ENCODE data around the gene ANKRD65.
A peak's percentile ranks its signal among the peaks of the same experiment; 100 is the strongest.
"Not testable (repeated sequence)": the region's sequence is repeated elsewhere in the genome, so short reads cannot be mapped to it uniquely, and the experiment has no call there.

The ANKRD65 gene

DNA sequence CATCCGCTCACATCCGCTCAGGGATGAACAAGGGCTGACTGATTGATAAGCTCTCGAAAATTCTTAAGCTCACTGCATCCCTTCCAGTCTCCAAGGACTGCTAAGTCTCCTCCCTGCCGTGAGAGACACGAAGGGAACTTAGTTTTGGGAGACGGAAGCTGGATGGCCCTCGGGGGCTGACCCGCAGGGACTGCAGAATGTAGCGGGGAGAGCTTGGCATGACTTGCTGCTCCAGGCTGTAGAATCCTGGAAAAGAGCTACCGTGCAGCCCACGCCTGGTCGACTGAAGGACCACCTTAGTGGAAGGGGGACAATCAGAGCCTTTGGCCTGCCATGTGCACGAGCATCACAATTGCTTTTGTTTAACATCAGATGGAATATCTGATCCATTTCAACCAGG lies 5.3 kb downstream of the ANKRD65 start:
- no peak for DNase-seq (ENCODE audit: low read depth, low spot score)
- Histone ChIP-seq H3K9me3 (ENCODE audit: low read depth, low read length) (no peaks in the 10 kb centered on the region), H3K4me3 (no peak overlapping the region), H3K27ac (no peak overlapping the region), H3K36me3 (ENCODE audit: insufficient read depth, low read length) (no peaks in the 10 kb centered on the region), H3K9ac (ENCODE audit: insufficient read length) (no peak overlapping the region)
- no peak for TF ChIP-seq FOXP2 (optimal IDR thresholded peaks at IDR 0.05; ENCODE audit: control extremely low read depth, extremely low read length, insufficient read depth)
- TF ChIP-seq POLR2AphosphoS5 (IDR thresholded peaks at IDR 0.05; ENCODE audit: borderline replicate concordance, low read depth, low read length) = no peak
- no peak for TF ChIP-seq EZH2 (IDR thresholded peaks at IDR 0.05)

DNA sequence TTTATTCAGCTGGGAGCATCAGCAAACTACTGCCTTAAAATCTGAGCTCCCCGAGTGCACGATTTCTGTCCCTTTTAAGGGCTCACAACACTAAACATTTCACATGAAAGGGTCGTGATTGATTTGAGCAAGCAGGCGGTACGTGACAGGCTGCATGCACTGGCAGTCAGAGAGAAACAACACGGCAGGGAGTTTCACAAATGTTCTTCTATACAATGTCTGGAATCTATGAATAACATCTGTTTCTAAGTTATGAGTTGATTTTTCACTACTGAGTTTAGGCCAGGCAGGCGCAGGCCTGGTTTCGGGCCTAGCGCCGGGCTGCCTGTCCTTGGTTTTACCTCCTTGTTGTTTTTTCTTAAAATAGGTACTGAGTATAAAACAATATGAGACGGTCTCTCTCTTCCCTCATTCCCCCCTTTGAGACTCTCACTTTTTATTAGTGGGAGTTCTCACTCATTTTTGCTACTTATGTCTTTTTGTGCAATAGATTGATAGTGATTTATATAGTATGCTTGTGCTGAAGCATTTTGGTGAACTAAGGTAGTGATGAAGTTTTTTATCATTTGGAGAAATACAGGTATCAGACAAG lies 8.7 kb downstream of the ANKRD65 start:
- H3K9me3 ChIP-seq (ENCODE audit: low read depth, low read length); H3K27ac ChIP-seq; DNase-seq (ENCODE audit: low read depth, low spot score); H3K36me3 ChIP-seq (ENCODE audit: insufficient read depth, low read length); H3K9ac ChIP-seq (ENCODE audit: insufficient read length); H3K4me3 ChIP-seq: not testable (repeated sequence)

DNA sequence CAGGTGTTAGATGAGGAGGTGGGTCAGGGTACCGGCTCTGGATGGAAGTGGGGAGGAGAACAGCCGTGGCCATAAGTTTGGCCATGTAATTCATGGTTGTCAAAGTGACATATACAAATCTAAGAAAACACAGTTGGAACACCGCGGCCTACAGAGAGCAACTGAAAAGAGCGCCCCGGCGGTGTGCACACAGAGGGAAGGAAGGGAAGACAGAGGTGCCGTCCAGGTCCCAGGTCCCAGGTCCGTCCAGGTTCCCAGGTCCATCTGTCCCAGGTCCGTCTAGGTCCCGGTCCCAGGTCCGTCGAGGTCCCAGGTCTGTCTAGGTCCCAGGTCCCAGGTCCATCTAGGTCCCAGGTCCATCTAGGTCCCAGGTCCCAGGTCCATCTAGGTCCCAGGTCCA lies 9.4 kb downstream of the ANKRD65 start:
- H3K9me3 ChIP-seq (ENCODE audit: low read depth, low read length) = no peaks in the 10 kb centered on the region
- no peak overlapping the region for H3K9ac ChIP-seq (ENCODE audit: insufficient read length)
- no peak for DNase-seq (ENCODE audit: low read depth, low spot score)
- peaks cover 7% of the 10 kb centered on the region for H3K36me3 ChIP-seq (ENCODE audit: insufficient read depth, low read length)
- TF ChIP-seq FOXP2 (optimal IDR thresholded peaks at IDR 0.05; ENCODE audit: control extremely low read depth, extremely low read length, insufficient read depth) (no peak), POLR2AphosphoS5 (IDR thresholded peaks at IDR 0.05; ENCODE audit: borderline replicate concordance, low read depth, low read length) (peak; percentile 31; the same call in 1 of the 2 replicates), EZH2 (IDR thresholded peaks at IDR 0.05) (no peak)
- H3K4me3 ChIP-seq = no peak overlapping the region
- no peak overlapping the region for H3K27ac ChIP-seq

DNA sequence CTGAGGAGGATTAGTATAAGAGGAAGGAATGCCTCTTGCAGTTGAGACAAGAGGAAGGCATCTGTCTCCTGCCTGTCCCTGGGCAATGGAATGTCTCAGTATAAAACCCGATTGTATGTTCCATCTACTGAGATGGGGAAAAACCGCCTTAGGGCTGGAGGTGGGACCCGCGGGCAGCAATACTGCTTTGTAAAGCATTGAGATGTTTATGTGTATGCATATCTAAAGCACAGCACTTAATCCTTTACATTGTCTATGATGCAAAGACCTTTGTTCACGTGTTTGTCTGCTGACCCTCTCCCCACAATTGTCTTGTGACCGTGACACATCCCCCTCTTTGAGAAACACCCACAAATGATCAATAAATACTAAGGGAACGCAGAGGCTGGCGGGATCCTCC lies 10.8 kb downstream of the ANKRD65 start:
- DNase-seq (ENCODE audit: low read depth, low spot score); H3K9ac ChIP-seq (ENCODE audit: insufficient read length); H3K4me3 ChIP-seq; H3K9me3 ChIP-seq (ENCODE audit: low read depth, low read length); H3K27ac ChIP-seq: not testable (repeated sequence)
- H3K36me3 ChIP-seq (ENCODE audit: insufficient read depth, low read length) = peaks cover 15% of the 10 kb centered on the region

- Histone ChIP-seq H3K9me3 (ENCODE audit: low read depth, low read length) (no peaks in the 10 kb centered on the region), H3K9ac (ENCODE audit: insufficient read length) (peak overlapping the region; percentile 97), H3K27ac (peak overlapping the region; percentile 83), H3K4me3 (peak overlapping the region; percentile 95), H3K36me3 (ENCODE audit: insufficient read depth, low read length) (peaks cover 29% of the 10 kb centered on the region)
- no peak for DNase-seq (ENCODE audit: low read depth, low spot score)
- no peak for TF ChIP-seq FOXP2 (optimal IDR thresholded peaks at IDR 0.05; ENCODE audit: control extremely low read depth, extremely low read length, insufficient read depth)
- no peak for TF ChIP-seq EZH2 (IDR thresholded peaks at IDR 0.05)
- TF ChIP-seq POLR2AphosphoS5 (IDR thresholded peaks at IDR 0.05; ENCODE audit: borderline replicate concordance, low read depth, low read length) = no peak
Observed at GRCh38 chr1:1407636-1408318, 13.3 kb downstream of the ANKRD65 start.

GRCh38 chr1:1406821-1407635 lies 14.0 kb downstream of the ANKRD65 start, which contains the start of gene MRPL20:
Gene MRPL20, minus strand, starts transcription at chr1:1407293. Its CDS starts 76 bp downstream, at chr1:1407217.
- Histone ChIP-seq H3K27ac (peak within 1 kb of the TSS; percentile 83), H3K36me3 (ENCODE audit: insufficient read depth, low read length) (peaks cover 34% of the 10 kb centered on the region), H3K9ac (ENCODE audit: insufficient read length) (peak within 1 kb of the TSS; percentile 97), H3K4me3 (peak within 1 kb of the TSS; percentile 95), H3K9me3 (ENCODE audit: low read depth, low read length) (no peaks in the 10 kb centered on the region)
- TF ChIP-seq FOXP2 (optimal IDR thresholded peaks at IDR 0.05; ENCODE audit: control extremely low read depth, extremely low read length, insufficient read depth) = no peak
- peak; percentile 99 for TF ChIP-seq POLR2AphosphoS5 (IDR thresholded peaks at IDR 0.05; ENCODE audit: borderline replicate concordance, low read depth, low read length)
- DNase-seq (ENCODE audit: low read depth, low spot score) = peak; percentile 52

DNA sequence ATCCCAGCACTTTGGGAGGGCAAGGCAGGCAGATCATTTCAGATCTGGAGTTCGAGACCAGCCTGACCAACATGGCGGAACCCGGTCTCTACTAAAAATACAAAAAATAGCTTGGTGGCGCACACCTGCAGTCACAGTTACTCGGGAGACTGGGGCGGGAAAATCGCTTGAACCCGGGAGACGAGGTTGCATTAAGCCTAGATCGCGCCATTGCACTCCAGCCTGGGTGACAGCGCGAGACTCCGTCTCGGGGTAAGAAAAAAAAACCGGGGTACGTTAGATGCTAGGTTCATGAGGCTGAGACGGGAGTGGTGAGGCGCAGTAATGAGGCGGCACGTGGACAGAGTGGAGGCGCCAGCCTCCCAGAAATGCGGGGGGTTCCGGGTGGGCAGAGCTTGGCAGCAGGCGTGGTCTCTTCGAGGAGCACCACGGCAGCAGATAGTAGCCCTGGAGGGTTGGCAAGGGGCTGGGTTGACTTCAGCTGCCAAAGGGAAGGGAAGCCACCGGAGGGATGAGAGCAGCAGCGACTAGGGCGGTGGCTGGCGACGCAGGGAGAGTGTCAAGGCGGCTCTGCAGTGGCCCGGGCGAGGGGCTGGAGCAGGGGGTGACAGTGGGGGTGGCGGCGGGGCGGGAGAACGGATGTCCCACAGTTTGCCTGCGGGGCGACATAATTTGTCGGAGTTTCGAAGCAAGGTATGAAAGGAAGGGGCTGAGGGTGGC lies 14.8 kb downstream of the ANKRD65 start:
- Histone ChIP-seq H3K36me3 (ENCODE audit: insufficient read depth, low read length) (peaks cover 42% of the 10 kb centered on the region), H3K4me3 (peak overlapping the region; percentile 95), H3K27ac (peak overlapping the region; percentile 83), H3K9ac (ENCODE audit: insufficient read length) (peak overlapping the region; percentile 97), H3K9me3 (ENCODE audit: low read depth, low read length) (no peaks in the 10 kb centered on the region)
- TF ChIP-seq POLR2AphosphoS5 (IDR thresholded peaks at IDR 0.05; ENCODE audit: borderline replicate concordance, low read depth, low read length) (no peak), EZH2 (IDR thresholded peaks at IDR 0.05) (no peak)
- DNase-seq (ENCODE audit: low read depth, low spot score) = no peak

DNA sequence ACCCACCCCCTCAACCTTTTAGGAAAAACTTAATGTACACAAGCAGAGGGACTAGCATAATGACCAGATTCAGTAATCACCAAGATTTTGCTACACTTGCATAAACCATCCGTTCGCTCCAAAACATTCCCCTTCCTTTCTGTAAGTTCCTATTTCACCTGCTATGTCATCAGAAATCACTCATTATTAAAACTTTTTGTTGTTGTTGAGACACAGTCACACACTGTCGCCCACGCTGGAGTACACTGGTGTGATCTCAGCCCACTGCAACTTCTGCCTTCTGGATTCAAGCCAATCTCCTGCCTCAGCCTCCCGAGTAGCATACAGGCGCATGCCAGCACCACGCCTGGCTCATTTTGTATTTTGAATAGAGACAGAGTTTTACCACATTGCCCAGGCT lies 17.4 kb downstream of the ANKRD65 start:
- no peaks in the 10 kb centered on the region for H3K9me3 ChIP-seq (ENCODE audit: low read depth, low read length)
- no peak for DNase-seq (ENCODE audit: low read depth, low spot score)
- TF ChIP-seq FOXP2 (optimal IDR thresholded peaks at IDR 0.05; ENCODE audit: control extremely low read depth, extremely low read length, insufficient read depth) (no peak), POLR2AphosphoS5 (IDR thresholded peaks at IDR 0.05; ENCODE audit: borderline replicate concordance, low read depth, low read length) (peak; percentile 28; the same call in 1 of the 2 replicates), EZH2 (IDR thresholded peaks at IDR 0.05) (no peak)
- no peak overlapping the region for H3K4me3 ChIP-seq
- no peak overlapping the region for H3K9ac ChIP-seq (ENCODE audit: insufficient read length)
- H3K36me3 ChIP-seq (ENCODE audit: insufficient read depth, low read length) = peaks cover 47% of the 10 kb centered on the region
- peak overlapping the region; percentile 62 for H3K27ac ChIP-seq

DNA sequence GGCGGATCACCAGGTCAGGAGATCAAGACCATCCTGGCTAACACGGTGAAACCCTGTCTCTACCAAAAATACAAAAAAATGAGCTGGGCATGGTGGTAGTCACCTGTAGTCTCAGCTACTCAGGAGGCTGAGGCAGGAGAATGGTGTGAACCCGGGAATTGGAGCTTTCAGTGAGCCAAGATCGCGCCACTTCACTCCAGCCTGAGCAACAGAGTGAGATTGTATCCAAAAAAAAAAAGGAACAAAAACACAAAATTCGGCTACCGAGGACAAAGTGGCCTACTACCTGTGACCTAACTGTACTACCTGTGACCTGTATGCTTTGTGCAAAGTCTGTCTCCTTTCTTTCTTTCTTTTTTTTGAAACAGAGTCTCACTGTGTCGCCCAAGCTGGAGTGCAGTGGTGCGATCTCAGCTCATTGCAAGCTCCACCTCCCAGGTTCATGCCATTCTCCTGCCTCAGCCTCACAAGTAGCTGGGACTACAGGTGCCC lies 18.1 kb downstream of the ANKRD65 start:
- peak overlapping the region; percentile 38; the same call in 1 of the 2 replicates for H3K27ac ChIP-seq
- H3K36me3 ChIP-seq (ENCODE audit: insufficient read depth, low read length) = peaks cover 46% of the 10 kb centered on the region
- DNase-seq (ENCODE audit: low read depth, low spot score) = not testable (repeated sequence)

More for the DNA sequence above, 18.1 kb downstream of the ANKRD65 start:
- not testable (repeated sequence) for H3K9ac ChIP-seq (ENCODE audit: insufficient read length); H3K4me3 ChIP-seq; H3K9me3 ChIP-seq (ENCODE audit: low read depth, low read length)
